Activated CD8-positive, alpha-beta memory T cell treated with anti-CD3 and anti-CD28 coated beads, Interleukin-2, amount 10 ng/mL, durations not matched to agents 7 days and 5 days (primary cell): ENCODE results near the gene CASTOR1. TPM values are rescaled to one million over a fixed set of nuclear protein-coding genes. Genes with fewer than 3 reads are reported as not detected.
A peak's percentile ranks its signal among the peaks of the same experiment; 100 is the strongest.

ENCODE experiments used
- ATAC-seq: fragments of 150-1000 bp; cut with Tn5 transposase; one replicate; pipeline ENCODE4 v1.10.0; 2021; ENCODE audit warnings: moderate library complexity
- CTCF ChIA-PET: fragments of 350-600 bp; sonication (Branson Sonifier 250); formaldehyde crosslinking; loops from one replicate; lab custom pipeline; 2021; ENCODE audit warnings: antibody characterized with exemption; lab: Charles Lee
- DNase-seq: peaks from one replicate; pipeline ENCODE4 v3.0.0-alpha.2; 2020
- H3K27ac Mint-ChIP-seq: one replicate; pipeline ENCODE4 v1.8.0; 2021; ENCODE audit warnings: mild to moderate bottlenecking, mixed read lengths
- H3K27me3 Mint-ChIP-seq: one replicate; pipeline ENCODE4 v1.8.0; 2021; ENCODE audit warnings: mixed read lengths
- H3K36me3 Mint-ChIP-seq: one replicate; pipeline ENCODE4 v1.8.0; 2021; ENCODE audit warnings: mild to moderate bottlenecking, mixed read lengths
- H3K4me1 Mint-ChIP-seq: one replicate; pipeline ENCODE4 v1.8.0; 2021; ENCODE audit warnings: mixed read lengths
- H3K4me3 Mint-ChIP-seq: one replicate; pipeline ENCODE4 v1.8.0; 2021; ENCODE audit warnings: mild to moderate bottlenecking, moderate library complexity, mixed read lengths
- H3K9me3 Mint-ChIP-seq: one replicate; pipeline ENCODE4 v1.8.0; 2022; ENCODE audit warnings: low read depth, mixed read lengths
- total RNA-seq, 2 experiments: library from RNA; stranded (reverse); gene quantifications; one replicate each; pipeline ENCODE4 v1.2.3, GENCODE V29; 2021

CASTOR1 gene
- total RNA-seq, 2 experiments from 2014 or later, result 8.7 to 10.2 TPM

GRCh38 chr22:30292069-30292970 is 3.0 kb upstream of the CASTOR1 start:
- ATAC-seq, result no peak
- H3K27ac Mint-ChIP-seq, result no peak overlapping the region

DNA sequence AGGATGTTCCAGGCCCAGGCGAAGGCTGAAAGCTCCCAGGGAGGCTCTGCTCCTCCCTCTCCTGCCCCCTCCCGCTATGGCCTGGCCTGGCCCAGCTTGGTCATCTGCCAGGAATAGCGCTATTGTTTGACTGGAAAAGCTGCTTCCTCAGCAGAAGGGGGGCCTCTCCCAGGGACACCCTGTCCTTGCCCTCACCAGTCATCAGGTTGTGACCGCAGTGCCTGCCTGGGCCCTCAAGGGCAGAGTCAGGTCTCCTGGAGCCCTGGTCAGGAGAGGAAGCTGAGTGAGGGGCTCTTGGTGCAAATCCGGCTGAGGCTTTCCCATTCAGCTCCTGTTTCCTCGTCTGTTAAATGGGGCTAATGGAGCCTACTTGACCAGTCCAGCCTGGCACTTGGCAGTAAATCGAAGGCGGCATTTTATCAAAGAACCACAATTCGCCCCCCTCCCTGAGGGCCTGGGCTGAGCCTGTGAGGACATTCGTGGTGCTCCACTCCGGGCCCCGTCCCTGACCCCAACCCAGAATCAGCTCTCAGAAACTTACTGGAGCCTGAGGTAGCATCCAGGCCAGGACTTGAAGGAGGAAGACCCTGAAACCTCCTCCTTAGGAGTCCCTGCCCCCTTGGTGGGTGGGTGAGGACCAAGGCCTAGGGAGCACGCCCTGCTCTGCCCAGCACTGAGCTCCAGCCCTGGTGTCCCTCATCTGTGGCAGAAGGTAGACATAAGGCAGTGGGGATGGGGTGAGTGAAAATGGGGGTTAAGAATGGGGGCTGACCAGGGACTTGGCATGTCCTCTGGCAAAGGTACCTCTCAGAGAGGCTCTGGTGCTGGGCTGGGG is 2.0 kb upstream of the CASTOR1 start:
- peaks cover 42% of the 10 kb centered on the region for H3K4me1 Mint-ChIP-seq

More at GRCh38 chr22:30292069-30292970, 3.0 kb upstream of the CASTOR1 start:
- H3K4me1 Mint-ChIP-seq, result peaks cover 41% of the 10 kb centered on the region
- DNase-seq, result no peak
- H3K9me3 Mint-ChIP-seq, result no peaks in the 10 kb centered on the region
- no peak overlapping the region for H3K4me3 Mint-ChIP-seq
- no peaks in the 10 kb centered on the region for H3K27me3 Mint-ChIP-seq
- CTCF ChIA-PET, result interaction anchor here (7.8 to 11.4 kb wide), 2 partner anchors 11 to 97 kb away, joined by 167 to 508 read pairs; partner anchors contain the start of genes RNF215 and SEC14L2
- H3K36me3 Mint-ChIP-seq, result peaks cover 5% of the 10 kb centered on the region

DNA sequence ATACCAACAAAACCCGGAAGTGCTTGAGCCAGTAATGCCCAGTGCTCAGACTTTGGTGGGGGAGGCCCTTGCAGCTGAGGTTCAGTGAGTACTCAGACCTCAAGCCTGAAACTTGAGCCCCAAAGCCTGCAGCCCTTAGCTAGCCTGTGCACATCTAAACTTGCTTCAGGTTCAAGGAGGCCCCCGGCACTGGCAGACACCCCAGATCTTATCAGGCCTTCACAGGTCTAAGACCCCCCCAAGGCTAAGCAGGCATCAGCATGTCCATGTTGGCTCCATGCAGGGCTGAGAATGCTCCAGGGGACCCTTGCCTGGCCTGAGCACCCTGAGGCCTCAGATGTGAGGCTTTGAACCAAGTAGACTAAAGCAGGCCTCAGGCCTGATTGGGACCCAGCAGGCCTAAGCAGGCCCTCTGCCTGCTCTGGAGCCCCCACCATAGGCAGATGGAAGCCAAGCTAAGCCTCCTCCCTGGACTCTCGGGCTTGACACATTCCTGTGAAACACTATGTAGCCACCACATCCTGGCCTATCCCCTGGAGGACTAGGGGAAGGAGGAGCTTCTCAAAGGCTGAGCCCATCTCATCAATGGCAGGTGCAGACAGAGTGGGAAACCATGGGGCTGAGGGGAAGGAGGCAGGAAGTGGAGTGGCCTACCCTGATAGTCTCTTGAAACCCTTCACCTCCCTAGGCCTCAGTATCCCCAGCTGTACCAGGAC is 1.2 kb upstream of the CASTOR1 start:
- Mint-ChIP-seq H3K9me3 (no peaks in the 10 kb centered on the region), H3K4me1 (peaks cover 42% of the 10 kb centered on the region), H3K27ac (peak overlapping the region; percentile 83), H3K27me3 (no peaks in the 10 kb centered on the region), H3K4me3 (peak overlapping the region; percentile 74), H3K36me3 (peaks cover 2% of the 10 kb centered on the region)
- CTCF ChIA-PET, result interaction anchor here (1.1 to 11.4 kb wide), 9 partner anchors 12 to 182 kb away, joined by 4 to 508 read pairs (median 58); partner anchors contain the start of genes CCDC157, MTFP1, RNF215 and SEC14L2
- DNase-seq (no peak), ATAC-seq (no peak)

More for the DNA sequence above, 2.0 kb upstream of the CASTOR1 start:
- H3K27ac Mint-ChIP-seq, result peak overlapping the region; percentile 83
- H3K4me3 Mint-ChIP-seq, result no peak overlapping the region
- ATAC-seq (no peak), DNase-seq (no peak)
- no peaks in the 10 kb centered on the region for H3K9me3 Mint-ChIP-seq
- no peaks in the 10 kb centered on the region for H3K27me3 Mint-ChIP-seq
- CTCF ChIA-PET, result interaction anchor here (1.1 to 11.4 kb wide), 7 partner anchors 12 to 183 kb away, joined by 4 to 508 read pairs (median 64); partner anchors contain the start of genes MTFP1, RNF215, SEC14L2 and TBC1D10A
- H3K36me3 Mint-ChIP-seq, result peaks cover 2% of the 10 kb centered on the region

GRCh38 chr22:30289980-30290313 is 642 bp upstream of the CASTOR1 start:
- Mint-ChIP-seq H3K9me3 (no peaks in the 10 kb centered on the region), H3K27ac (peak overlapping the region; percentile 83), H3K36me3 (peaks cover 2% of the 10 kb centered on the region), H3K4me1 (peaks cover 45% of the 10 kb centered on the region), H3K4me3 (peak overlapping the region; percentile 74), H3K27me3 (no peaks in the 10 kb centered on the region)
- CTCF ChIA-PET, result interaction anchor here (1.7 to 11.4 kb wide), 9 partner anchors 12 to 182 kb away, joined by 5 to 508 read pairs (median 58); partner anchors contain the start of genes CCDC157, MTFP1, RNF215 and SEC14L2
- DNase-seq (no peak), ATAC-seq (peak; percentile 20)

DNA sequence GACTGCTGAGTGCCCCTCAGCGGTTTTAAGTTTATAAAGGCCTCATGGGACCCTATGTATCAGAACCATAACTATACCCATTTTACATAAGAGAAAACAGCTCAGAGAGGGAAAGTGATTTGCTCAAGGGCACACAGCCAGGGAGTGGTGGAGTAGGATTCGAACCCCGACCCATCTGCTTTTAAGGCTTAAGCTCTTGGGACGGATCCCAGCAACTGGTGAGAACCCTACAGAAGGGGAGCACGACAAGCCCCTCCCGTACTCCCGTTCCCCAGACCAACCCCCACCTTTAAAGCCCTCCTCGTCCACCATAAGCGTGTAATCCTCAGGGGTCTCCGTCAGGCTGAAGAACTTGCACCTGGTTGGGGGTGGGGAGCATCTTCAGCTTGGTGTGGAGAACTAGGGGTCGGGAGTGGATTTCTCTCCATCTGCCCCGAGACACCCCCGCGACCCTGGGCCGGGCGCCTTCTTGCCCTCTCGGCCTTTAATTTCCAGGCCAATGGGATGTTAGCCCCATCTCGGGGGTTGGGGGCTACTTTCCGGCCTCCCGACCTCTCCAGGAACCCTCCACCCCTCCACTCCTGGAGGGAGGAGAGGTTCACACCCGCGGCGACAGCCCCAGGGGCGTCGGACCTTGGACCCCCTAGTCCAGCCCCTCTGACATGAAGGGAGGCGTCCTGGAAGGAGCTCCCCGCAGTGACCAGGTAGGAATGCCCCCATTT is 725 bp downstream of the CASTOR1 start:
- CTCF ChIA-PET, result interaction anchor here (0.8 to 11.4 kb wide), 47 partner anchors 9 to 663 kb away, joined by 3 to 508 read pairs (median 6); partner anchors contain the start of genes CCDC157, LIF, MTFP1 and RNF215
- no peaks in the 10 kb centered on the region for H3K9me3 Mint-ChIP-seq
- DNase-seq (no peak), ATAC-seq (no peak)
- no peaks in the 10 kb centered on the region for H3K27me3 Mint-ChIP-seq
- peak overlapping the region; percentile 74 for H3K4me3 Mint-ChIP-seq
- H3K4me1 Mint-ChIP-seq, result peaks cover 58% of the 10 kb centered on the region
- peaks cover 2% of the 10 kb centered on the region for H3K36me3 Mint-ChIP-seq
- peak overlapping the region; percentile 65 for H3K27ac Mint-ChIP-seq

DNA sequence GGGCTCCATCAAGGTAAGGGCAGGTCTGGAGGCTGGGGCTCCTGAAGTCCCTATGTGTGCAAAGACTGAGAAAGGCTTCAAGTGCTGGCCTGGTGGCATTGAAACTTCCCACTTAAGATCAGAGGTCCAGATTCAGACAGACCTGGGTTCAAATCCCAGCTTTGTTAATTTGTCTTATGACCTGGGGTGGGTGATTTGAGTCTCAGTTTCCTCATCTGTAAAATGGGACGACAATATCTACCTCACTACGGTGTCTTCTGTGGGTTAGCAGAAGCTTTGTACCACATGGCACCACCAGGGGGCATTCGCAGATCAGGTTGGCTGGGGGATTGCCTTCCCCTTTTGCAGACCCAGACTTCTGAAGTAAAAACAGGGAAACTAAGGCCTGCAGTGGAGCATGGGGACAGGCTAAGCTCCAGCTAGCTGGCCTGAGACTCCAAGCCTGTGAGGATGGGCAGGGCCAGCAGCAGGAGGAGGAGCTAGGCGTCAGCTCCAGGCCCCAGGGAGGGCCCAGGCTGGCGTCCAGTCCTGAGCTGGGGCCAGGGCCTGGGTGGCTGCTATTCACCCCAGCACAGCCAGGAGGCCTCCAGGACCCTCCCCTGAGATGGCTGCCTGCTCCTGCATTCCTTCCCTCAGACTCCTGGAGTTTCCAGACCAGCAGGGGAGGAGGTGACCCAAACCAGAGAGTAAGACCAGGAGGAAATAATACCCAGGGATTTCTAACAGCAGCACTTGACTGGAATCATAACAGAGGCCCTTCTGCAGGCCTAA is 1.5 kb downstream of the CASTOR1 start:
- Mint-ChIP-seq H3K9me3 (no peaks in the 10 kb centered on the region), H3K27me3 (no peaks in the 10 kb centered on the region), H3K27ac (peak overlapping the region; percentile 65), H3K4me3 (peak overlapping the region; percentile 74), H3K36me3 (no peaks in the 10 kb centered on the region), H3K4me1 (peaks cover 65% of the 10 kb centered on the region)
- ATAC-seq, result peak; percentile 27
- DNase-seq, result peak; percentile 94
- CTCF ChIA-PET, result interaction anchor here (0.6 to 11.4 kb wide), 48 partner anchors 8 to 662 kb away, joined by 3 to 508 read pairs (median 5); partner anchors contain the start of genes CCDC157, LIF, MTFP1 and RNF215

- Mint-ChIP-seq H3K27me3 (no peaks in the 10 kb centered on the region), H3K9me3 (no peaks in the 10 kb centered on the region), H3K27ac (peak overlapping the region; percentile 56), H3K4me3 (no peak overlapping the region), H3K36me3 (no peaks in the 10 kb centered on the region), H3K4me1 (peaks cover 73% of the 10 kb centered on the region)
- peak; percentile 91 for DNase-seq
- peak; percentile 28 for ATAC-seq
- CTCF ChIA-PET, result interaction anchor here (0.6 to 11.4 kb wide), 49 partner anchors 9 to 315 kb away, joined by 3 to 508 read pairs (median 6); partner anchors contain the start of genes CCDC157, LIF, MTFP1 and RNF215
These were observed 2.3 kb downstream of the CASTOR1 start for GRCh38 chr22:30286813-30287647.

- Mint-ChIP-seq H3K4me3 (no peak overlapping the region), H3K9me3 (no peaks in the 10 kb centered on the region), H3K27me3 (no peaks in the 10 kb centered on the region), H3K4me1 (peaks cover 72% of the 10 kb centered on the region), H3K36me3 (no peaks in the 10 kb centered on the region), H3K27ac (peak overlapping the region; percentile 56)
- ATAC-seq, result no peak
- CTCF ChIA-PET, result interaction anchor here (0.7 to 11.4 kb wide), 17 partner anchors 9 to 180 kb away, joined by 3 to 508 read pairs (median 6); partner anchors contain the start of genes CCDC157, MTFP1, RNF215 and SEC14L2
- no peak for DNase-seq
These were observed 3.0 kb downstream of the CASTOR1 start for GRCh38 chr22:30286331-30286730.

DNA sequence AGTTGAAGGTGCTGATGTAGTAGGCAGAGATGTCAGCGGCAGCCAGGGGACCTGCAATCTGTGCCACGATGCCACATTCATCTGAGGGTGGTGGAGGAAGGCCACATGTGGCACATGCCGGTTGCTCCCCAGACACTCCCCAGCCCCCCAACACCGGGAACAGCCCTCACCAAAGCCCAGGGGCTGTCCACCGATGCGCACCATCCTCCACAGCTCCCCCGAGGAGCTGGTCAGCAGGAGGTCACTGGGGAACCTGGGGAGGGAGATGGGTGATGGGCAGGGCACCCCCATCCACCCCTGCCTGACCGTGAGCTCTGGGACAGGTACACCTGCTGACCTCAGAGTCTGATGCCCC is 3.5 kb downstream of the CASTOR1 start:
- Mint-ChIP-seq H3K4me3 (no peak overlapping the region), H3K4me1 (peaks cover 69% of the 10 kb centered on the region), H3K36me3 (no peaks in the 10 kb centered on the region), H3K27ac (no peak overlapping the region), H3K9me3 (no peaks in the 10 kb centered on the region), H3K27me3 (no peaks in the 10 kb centered on the region)
- ATAC-seq (no peak), DNase-seq (no peak)
- CTCF ChIA-PET, result interaction anchor here (0.7 to 11.4 kb wide), 16 partner anchors 8 to 179 kb away, joined by 3 to 508 read pairs (median 4); partner anchors contain the start of genes CCDC157, MTFP1, RNF215 and SEC14L2

DNA sequence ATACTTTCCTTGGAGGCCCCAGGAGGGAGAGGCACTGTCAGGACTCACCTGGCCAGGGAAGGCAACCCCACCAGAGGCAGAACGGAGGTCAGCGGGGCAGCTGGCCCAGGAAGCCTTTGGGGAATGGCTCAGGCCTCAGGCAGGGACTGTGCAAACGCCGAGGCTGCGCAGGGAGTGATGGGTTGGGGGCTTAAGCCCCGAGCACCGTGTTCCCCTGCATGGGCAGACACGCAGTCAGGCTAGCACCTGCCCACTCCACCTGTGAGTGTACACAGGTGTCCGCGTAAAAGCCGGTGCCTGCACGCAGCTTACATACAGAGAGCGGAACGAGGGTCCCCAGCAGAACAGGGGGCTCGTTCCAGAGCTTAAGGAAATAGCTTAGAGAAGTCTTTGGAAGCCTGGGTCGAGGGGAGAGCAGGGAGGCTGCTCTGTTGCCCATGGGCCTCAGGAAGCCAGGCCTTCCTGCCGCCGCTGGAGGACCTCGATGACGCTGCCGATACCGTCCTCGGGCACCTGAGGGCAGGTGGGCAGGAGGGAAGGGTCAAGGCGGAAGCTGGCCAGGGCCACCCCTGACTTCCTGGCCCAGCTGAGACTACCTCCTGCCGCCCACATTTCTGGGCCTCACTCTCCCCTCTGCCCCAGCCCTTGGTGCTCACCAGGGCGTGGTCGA is 4.0 kb downstream of the CASTOR1 start:
- H3K4me3 Mint-ChIP-seq, result no peak overlapping the region
- H3K4me1 Mint-ChIP-seq, result peaks cover 66% of the 10 kb centered on the region
- H3K27me3 Mint-ChIP-seq, result no peaks in the 10 kb centered on the region
- DNase-seq, result no peak
- ATAC-seq, result no peak
- no peaks in the 10 kb centered on the region for H3K36me3 Mint-ChIP-seq
- no peak overlapping the region for H3K27ac Mint-ChIP-seq
- no peaks in the 10 kb centered on the region for H3K9me3 Mint-ChIP-seq
- CTCF ChIA-PET, result interaction anchor here (1.0 to 11.4 kb wide), 13 partner anchors 8 to 179 kb away, joined by 3 to 508 read pairs (median 7); partner anchors contain the start of genes CCDC157, MTFP1, RNF215 and SEC14L2
